DMS114 treated with DMSO at 0.1 percent for 48 hours (cell line): ENCODE data around the gene CYP17A1.
A peak's percentile ranks its signal among the peaks of the same experiment; 100 is the strongest.
"Not testable (repeated sequence)": the region's sequence is repeated elsewhere in the genome, so short reads cannot be mapped to it uniquely, and the experiment has no call there.

ENCODE experiments used
- DNase-seq: peaks from one replicate; lab custom pipeline; 2025; ENCODE audit not compliant: unreplicated experiment; lab: John Stamatoyannopoulos, UW

CYP17A1 gene

GRCh38 chr10:102835007-102835482 lies 2.2 kb downstream of the CYP17A1 start:
- peak; percentile 75 for DNase-seq

- no peak for DNase-seq
These were observed 3.1 kb downstream of the CYP17A1 start for GRCh38 chr10:102834143-102834542.

- no peak for DNase-seq
These were observed 4.2 kb downstream of the CYP17A1 start for GRCh38 chr10:102832987-102833386.

GRCh38 chr10:102832248-102832647 lies 5.0 kb downstream of the CYP17A1 start:
- DNase-seq: no peak

GRCh38 chr10:102831322-102832071 lies 5.7 kb downstream of the CYP17A1 start:
- DNase-seq: no peak

GRCh38 chr10:102827597-102827975 lies 9.6 kb downstream of the CYP17A1 start:
- DNase-seq: no peak

GRCh38 chr10:102826148-102826796 lies 10.9 kb downstream of the CYP17A1 start:
- DNase-seq: no peak

GRCh38 chr10:102824664-102825063 lies 12.5 kb downstream of the CYP17A1 start:
- DNase-seq: no peak

GRCh38 chr10:102822222-102822621 lies 15.0 kb downstream of the CYP17A1 start:
- DNase-seq: no peak

GRCh38 chr10:102820008-102820407 lies 17.2 kb downstream of the CYP17A1 start:
- not testable (repeated sequence) for DNase-seq

- no peak for DNase-seq
These were observed 18.2 kb downstream of the CYP17A1 start for GRCh38 chr10:102819054-102819453.

GRCh38 chr10:102817175-102817574 lies 20.0 kb downstream of the CYP17A1 start:
- no peak for DNase-seq

- no peak for DNase-seq
These were observed 21.2 kb downstream of the CYP17A1 start for GRCh38 chr10:102815790-102816549.

- DNase-seq: no peak
These were observed 22.1 kb downstream of the CYP17A1 start for GRCh38 chr10:102814873-102815661.

- no peak for DNase-seq
These were observed 22.8 kb downstream of the CYP17A1 start for GRCh38 chr10:102814453-102814871.

GRCh38 chr10:102813734-102814452 lies 23.3 kb downstream of the CYP17A1 start:
- no peak for DNase-seq

- DNase-seq: no peak
These were observed 24.1 kb downstream of the CYP17A1 start for GRCh38 chr10:102813017-102813541.

- DNase-seq: no peak
These were observed 24.9 kb downstream of the CYP17A1 start for GRCh38 chr10:102812231-102812876.

- DNase-seq: no peak
These were observed 25.9 kb downstream of the CYP17A1 start for GRCh38 chr10:102811346-102811745.

- DNase-seq: no peak
These were observed 28.8 kb downstream of the CYP17A1 start for GRCh38 chr10:102808380-102808779.
